Spleen (tissue), 7 donors: Measurements from ENCODE around the gene ABTB2.

Experiments
- POLR2A ChIP-seq, 3 donors: fragments of 450-650 bp; IDR thresholded peaks; one replicate each; pipeline ENCODE4 v1.5.1; 2017; ENCODE audit warnings: antibody characterized with exemption in 3 of 3, mild to moderate bottlenecking in 1 of 3
- TF ChIP-seq, protein P1 (sequence below), 11 experiments: fragments of 200-600 bp in 7 of 11; fragments of 450-650 bp in 4 of 11; sonication (generic) in 4 of 11; IDR thresholded peaks in 8 of 11; conservative IDR thresholded peaks in 3 of 11; 1 replicate in 7 of 11; 2 replicates in 4 of 11; pipeline versions ENCODE4 v1.4.0 to v1.8.0; 2016 to 2021; ENCODE audit warnings: antibody characterized with exemption in 11 of 11, inconsistent platforms in 4 of 11, mild to moderate bottlenecking in 1 of 11
- donor health status: DM: no; HTN: no; CAD: no; lungs with moderate emphysema.
- donor health status: DM: no; HTN: no; CAD: no.
- donor health status: DM: no; HTN: no; CAD: no.

DNA sequence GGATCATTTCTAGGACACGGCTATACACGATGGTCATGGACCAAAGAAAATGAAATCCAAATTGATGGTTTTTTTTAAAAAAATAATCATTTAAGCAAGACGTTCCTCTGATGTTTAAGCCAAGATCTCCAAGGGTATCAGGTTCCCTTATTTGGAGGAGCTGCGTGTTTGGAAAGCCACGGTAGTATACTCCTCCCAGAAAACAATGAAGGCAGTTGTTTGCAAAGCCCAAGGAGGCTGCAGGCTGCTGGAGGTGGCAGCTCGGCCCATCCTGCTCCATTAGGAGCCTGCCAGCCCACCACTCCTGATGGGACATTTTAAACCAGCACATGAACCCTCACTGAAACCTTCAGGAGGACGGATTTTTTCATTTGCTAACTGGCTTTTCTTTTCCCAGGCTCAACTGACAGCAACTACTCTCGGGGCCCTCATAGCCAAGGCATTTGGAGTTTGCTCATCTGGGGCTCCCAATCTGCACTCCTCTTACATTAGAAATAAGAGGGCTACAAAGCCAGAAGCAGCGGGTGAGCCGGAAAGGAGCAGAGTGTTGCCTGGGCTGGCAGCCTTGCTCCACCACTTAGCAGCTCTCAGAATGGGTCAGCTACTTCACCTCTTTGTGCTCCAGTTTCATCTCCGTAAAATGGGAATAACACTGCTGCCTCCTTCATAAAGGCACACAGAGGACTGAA, 58.4 kb downstream of the ABTB2 start:
- TF ChIP-seq, protein P1, sequence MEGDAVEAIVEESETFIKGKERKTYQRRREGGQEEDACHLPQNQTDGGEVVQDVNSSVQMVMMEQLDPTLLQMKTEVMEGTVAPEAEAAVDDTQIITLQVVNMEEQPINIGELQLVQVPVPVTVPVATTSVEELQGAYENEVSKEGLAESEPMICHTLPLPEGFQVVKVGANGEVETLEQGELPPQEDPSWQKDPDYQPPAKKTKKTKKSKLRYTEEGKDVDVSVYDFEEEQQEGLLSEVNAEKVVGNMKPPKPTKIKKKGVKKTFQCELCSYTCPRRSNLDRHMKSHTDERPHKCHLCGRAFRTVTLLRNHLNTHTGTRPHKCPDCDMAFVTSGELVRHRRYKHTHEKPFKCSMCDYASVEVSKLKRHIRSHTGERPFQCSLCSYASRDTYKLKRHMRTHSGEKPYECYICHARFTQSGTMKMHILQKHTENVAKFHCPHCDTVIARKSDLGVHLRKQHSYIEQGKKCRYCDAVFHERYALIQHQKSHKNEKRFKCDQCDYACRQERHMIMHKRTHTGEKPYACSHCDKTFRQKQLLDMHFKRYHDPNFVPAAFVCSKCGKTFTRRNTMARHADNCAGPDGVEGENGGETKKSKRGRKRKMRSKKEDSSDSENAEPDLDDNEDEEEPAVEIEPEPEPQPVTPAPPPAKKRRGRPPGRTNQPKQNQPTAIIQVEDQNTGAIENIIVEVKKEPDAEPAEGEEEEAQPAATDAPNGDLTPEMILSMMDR (IDR thresholded peaks at IDR 0.05 in 8 of 11, conservative IDR thresholded peaks at IDR 0.05 in 3 of 11): no peak
- TF ChIP-seq POLR2A (IDR thresholded peaks at IDR 0.05): no peak
